LHCN-M2 (cell line): Measurements from ENCODE around the gene AGAP1. TPM values are rescaled to one million over a fixed set of nuclear protein-coding genes. Genes with fewer than 3 reads are reported as not detected.

ENCODE experiments used
- DNase-seq: peaks from one replicate; pipeline ENCODE4 v3.0.0-alpha.2; 2012; ENCODE audit warnings: low read depth
- total RNA-seq: library from RNA; depleted of rRNA; stranded (reverse); fragments of >200 nt; gene quantifications from 2 replicates; pipeline ENCODE4 v1.2.3, GENCODE V29; 2014

AGAP1 gene
- total RNA-seq, 1 experiment from 2014 or later, result 15.2 TPM

- DNase-seq, result no peak
Measured at GRCh38 chr2:235567842-235568241, 74.0 kb downstream of the AGAP1 start.

GRCh38 chr2:235568431-235568830 lies 74.6 kb downstream of the AGAP1 start:
- no peak for DNase-seq

DNA sequence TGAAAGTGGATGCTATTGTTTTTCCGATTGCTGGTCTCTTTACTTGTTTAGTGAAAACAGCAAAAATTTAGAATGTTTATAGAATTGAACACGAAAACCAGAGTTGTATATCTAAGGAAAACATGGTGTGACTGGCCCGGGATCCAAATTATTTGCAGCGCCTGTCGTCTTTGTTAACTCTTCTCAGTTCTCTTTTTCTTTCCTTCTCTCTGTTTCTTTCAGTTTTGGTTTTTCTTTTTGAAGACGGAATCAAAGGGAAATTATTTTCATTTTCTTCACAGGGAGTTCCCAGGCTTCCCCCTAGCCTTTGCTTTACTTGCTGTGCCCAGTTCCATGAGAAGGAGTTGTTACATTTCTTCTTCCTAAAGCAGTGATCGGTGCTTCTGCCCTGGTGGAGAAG lies 76.0 kb downstream of the AGAP1 start:
- no peak for DNase-seq

DNA sequence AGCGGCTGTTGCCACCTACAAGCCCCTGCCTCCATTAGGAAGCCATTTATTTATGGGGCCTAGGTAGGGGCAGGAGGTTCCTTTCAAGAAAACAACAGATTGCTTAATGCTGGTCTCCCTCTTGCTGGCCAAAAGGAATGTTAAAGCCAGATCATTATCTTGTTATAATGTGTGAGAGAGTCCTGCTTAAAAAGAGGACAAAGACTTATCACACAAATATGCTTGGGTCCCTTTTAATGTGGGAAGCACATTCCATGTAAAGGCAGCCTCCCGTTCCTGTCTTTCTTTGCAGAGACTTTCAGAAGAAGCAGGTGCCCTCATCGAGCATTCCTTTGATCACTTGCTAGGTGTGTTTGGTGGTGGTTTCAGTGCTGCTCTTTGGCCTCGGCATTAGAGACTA lies 76.4 kb downstream of the AGAP1 start:
- no peak for DNase-seq

GRCh38 chr2:235570966-235571692 lies 77.3 kb downstream of the AGAP1 start:
- no peak for DNase-seq

GRCh38 chr2:235572592-235572991 lies 78.7 kb downstream of the AGAP1 start:
- no peak for DNase-seq

DNA sequence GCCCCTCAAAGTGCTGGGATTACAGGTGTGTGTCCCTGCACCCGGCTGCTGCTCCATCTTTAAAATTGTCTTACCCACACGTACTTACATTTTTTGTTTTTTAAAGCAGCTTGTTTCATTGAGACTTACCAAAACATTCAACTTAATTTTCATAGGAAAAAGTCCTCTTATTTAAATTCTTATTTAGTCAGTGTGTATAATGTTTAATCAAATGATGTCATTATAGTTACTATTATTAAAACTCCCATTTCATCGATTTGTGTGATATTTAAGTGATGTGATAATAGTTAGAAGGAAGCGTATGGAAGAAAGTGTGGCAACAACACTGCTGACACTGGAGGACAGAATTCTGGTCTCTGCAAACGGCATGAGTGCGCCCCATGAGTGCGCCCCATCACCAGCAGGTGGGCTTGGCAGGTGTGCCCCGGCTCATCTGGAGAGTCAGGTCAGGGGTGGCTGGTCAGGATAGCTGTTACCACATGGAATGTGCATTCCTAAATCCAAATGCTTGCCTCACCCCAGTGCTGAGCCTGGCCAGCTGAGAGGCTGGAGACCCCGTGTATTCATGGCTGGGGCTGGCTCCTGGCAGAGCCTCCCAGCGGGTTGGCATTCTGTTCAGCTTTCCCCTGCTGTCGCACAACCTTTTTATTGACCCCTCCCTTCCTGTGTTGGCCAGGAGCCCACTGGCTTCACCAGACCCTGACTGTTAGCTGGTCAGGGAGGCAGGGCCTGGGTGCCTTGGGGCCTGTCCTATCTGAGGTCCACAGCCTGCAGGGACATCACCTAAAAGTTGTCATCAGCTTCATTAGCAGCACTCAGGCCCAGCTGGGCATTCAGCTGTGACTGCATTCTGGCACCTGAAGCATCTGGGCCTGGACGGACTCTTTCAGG lies 79.7 kb downstream of the AGAP1 start:
- DNase-seq, result no peak

DNA sequence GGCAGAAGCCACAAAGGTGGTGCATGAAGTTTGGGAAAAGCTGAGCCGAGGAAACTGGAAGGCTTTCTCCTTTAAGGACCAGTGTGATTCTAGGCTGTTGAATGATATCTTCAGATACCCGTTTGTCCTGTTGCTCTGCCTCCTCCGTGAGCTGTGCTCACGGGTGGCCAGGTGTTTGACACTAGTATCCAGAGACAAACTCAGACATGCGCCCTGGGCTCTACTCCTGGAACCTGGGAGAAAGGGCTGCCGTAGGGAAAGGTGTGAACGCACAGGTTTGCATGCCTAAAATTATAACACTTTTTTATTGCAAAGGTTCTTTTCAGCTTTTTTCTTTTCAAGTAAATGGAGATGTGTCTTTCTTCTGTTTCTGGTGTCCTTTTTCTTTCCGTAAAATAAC lies 81.6 kb downstream of the AGAP1 start:
- DNase-seq, result no peak

GRCh38 chr2:235575904-235576303 lies 82.1 kb downstream of the AGAP1 start:
- no peak for DNase-seq

DNA sequence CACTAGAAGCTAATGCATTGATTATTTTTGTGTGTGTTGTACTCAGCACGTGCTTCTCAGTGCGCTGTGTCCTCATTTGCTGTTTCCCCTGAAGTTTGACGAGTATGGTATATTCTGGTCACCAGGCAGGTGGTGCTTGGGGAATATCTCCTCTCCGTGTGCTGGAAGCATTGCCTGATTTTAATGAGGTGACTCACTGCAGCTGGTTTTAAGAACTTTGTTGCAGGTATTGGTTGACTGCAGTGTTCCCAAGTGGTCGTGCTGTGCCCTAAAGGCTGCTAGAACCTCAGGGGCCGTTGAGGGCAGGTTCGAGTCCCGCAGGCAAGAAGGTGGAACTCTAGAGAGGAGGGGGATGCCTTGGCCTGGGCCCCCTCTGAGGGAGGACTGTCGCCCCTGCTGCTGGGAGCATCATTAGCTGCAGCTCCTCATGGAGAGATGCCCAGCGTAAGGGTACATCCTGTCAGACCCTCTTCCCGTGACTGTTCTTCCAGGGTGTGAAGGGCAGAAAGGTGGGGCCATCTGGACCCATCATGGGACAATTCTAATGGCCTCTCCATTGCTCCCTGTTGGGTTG lies 82.6 kb downstream of the AGAP1 start:
- no peak for DNase-seq

- no peak for DNase-seq
Measured at GRCh38 chr2:235577404-235578330, 83.8 kb downstream of the AGAP1 start.

DNA sequence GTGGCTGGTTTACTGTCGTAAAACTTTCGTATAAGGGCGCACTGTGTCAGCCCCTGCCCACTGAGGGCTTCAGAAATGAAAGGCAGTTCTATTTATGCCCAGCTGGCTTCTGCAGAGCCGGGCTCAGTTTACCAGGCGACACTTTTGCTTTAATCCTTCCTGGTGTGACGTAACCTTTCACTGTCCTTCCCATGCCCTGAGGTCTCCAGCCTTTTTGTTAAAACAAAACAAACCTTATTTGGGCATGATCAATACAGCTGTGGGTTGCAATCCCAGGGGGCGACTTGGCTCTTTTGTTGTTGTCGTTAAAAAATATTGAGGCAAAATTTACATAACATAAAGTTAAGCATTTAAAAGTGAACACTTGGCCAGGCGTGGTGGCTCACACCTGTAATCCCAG lies 85.3 kb downstream of the AGAP1 start:
- DNase-seq, result no peak

DNA sequence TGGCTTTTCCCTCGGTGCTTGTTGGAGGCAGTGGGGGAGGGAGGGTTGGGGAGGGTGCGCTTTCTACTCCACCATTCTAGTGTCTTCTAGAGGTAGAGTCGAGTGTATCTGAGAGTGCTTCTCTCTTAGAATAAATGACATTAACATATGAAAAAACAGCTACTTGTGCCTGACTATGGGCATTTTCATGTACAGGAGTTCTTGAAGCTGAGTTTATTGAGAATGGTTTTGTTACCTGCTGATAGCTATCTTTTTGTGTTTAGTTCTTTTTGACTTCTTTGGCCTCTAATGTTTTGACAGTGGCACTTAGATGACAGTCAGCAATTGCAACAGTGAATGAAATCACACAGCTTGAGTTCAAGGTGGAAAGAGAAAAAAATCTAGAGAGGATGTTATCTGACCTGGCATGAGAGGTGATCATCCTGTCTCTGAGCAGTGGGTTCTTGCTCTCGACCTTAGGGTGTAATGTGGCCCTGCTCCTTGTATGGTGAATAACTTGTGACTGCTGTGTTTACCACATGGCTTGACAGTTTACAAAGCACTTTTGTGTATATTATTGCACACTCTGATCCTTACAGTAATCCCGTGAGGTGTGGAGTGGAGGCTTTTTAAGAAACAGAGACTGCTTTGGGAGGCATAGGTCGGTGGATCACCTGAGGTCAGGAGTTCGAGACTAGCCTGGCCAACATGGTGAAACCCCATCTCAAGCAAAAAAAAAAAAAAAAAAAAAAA lies 86.7 kb downstream of the AGAP1 start:
- DNase-seq, result no peak

GRCh38 chr2:235582081-235582686 lies 88.3 kb downstream of the AGAP1 start:
- no peak for DNase-seq

DNA sequence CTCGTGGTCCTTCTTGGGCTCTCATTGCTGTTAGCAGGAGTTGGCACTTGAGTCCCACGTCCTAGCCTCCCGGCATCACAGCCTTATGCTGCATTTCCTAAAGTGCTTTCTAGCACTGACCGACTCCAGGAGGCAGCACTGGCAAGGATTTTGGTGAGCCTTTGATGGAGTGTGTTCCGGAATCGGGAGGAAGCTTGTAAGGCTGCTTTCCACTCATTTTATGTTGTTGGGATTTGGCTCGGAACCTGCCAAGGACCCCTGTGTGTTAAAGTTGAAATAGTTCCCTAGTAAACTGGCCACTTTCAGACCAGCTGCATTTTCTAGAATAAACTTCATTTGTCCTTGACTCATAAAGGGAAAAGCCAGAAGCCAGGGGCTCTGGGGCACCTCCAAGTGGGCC lies 88.9 kb downstream of the AGAP1 start:
- DNase-seq, result no peak

- no peak for DNase-seq
Measured at GRCh38 chr2:235583144-235583543, 89.3 kb downstream of the AGAP1 start.

- no peak for DNase-seq
Measured at GRCh38 chr2:235583925-235584637, 90.2 kb downstream of the AGAP1 start.

- DNase-seq, result no peak
Measured at GRCh38 chr2:235584638-235585007, 90.8 kb downstream of the AGAP1 start.

- DNase-seq, result peak; percentile 13
Measured at GRCh38 chr2:235587202-235587601, 93.4 kb downstream of the AGAP1 start.

- no peak for DNase-seq
Measured at GRCh38 chr2:235588750-235589149, 94.9 kb downstream of the AGAP1 start.
